ENCODE data around the gene HIVEP3.

DNA sequence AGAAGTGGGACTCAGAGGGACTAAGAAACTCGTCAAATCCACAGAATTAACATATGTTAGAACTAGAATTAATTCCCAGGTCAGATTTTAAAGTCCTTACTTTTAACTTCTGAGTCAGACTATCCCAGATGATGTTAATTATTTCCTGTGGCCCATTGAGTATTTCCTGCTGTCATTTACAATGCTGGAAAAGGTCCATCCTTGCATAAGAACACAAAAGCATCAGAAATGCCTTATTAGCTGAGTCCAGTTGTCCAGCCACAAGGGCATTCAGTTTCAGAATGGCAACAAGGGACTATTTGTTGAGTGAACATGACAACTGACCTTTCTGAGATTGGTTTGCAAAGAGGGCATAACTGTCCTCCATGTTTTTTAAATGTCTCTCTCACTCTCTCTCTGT, 16.5 kb upstream of the HIVEP3 start:
- no peak for TF ChIP-seq EZH2 (IDR thresholded peaks at IDR 0.05; ENCODE audit: low read depth)
- TF ChIP-seq, protein P1, sequence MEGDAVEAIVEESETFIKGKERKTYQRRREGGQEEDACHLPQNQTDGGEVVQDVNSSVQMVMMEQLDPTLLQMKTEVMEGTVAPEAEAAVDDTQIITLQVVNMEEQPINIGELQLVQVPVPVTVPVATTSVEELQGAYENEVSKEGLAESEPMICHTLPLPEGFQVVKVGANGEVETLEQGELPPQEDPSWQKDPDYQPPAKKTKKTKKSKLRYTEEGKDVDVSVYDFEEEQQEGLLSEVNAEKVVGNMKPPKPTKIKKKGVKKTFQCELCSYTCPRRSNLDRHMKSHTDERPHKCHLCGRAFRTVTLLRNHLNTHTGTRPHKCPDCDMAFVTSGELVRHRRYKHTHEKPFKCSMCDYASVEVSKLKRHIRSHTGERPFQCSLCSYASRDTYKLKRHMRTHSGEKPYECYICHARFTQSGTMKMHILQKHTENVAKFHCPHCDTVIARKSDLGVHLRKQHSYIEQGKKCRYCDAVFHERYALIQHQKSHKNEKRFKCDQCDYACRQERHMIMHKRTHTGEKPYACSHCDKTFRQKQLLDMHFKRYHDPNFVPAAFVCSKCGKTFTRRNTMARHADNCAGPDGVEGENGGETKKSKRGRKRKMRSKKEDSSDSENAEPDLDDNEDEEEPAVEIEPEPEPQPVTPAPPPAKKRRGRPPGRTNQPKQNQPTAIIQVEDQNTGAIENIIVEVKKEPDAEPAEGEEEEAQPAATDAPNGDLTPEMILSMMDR (conservative IDR thresholded peaks at IDR 0.05) = no peak
